Smooth muscle cell of the coronary artery (primary cell): ENCODE measurements around the gene MUC3A. TPM values are rescaled to one million over a fixed set of nuclear protein-coding genes. Genes with fewer than 3 reads are reported as not detected.

Experiments used
- total RNA-seq: library from RNA; depleted of rRNA; stranded (reverse); fragments of >200 nt; gene quantifications from 2 replicates; pipeline ENCODE4 v1.2.3, GENCODE V29; 2014; ENCODE audit warnings: low replicate concordance

Gene MUC3A
- total RNA-seq = not detected in 2 replicates

GRCh38 chr7:100949227-100949932 lies at the start of gene MUC3A:
Gene MUC3A (plus strand): TSS chr7:100949534. CDS start chr7:100949625, 91 bp downstream.

GRCh38 chr7:100969066-100969615 lies 19.8 kb downstream of the MUC3A start, which contains the start of gene MUC12:
Gene MUC12 (plus strand): TSS chr7:100969565. CDS start chr7:100969623, 58 bp downstream.

Other genes starting within 250 kb of the MUC3A start
- 13.1 and 37.7 TPM in 2 replicates for gene POP7, start 243.4 kb upstream of the MUC3A start, total RNA-seq
- not detected in 2 replicates for gene EPO, start 229.1 kb upstream of the MUC3A start, total RNA-seq
- not detected in 2 replicates for gene ZAN, start 215.9 kb upstream of the MUC3A start, total RNA-seq
- gene EPHB4, start 122.0 kb upstream of the MUC3A start, total RNA-seq = 83.1 and 90.3 TPM in 2 replicates
- 7.0 and 13.2 TPM in 2 replicates for gene SLC12A9, start 96.8 kb upstream of the MUC3A start, total RNA-seq
- 70.6 and 75.7 TPM in 2 replicates for gene TRIP6, start 82.1 kb upstream of the MUC3A start, total RNA-seq
- gene SRRT, start 74.4 kb upstream of the MUC3A start, total RNA-seq = 33.9 and 40.3 TPM in 2 replicates
- gene UFSP1, start 59.8 kb upstream of the MUC3A start, total RNA-seq = 1.2 and 5.7 TPM in 2 replicates
- 0.38 TPM in 1 of 2 replicates, not detected in the other for gene ACHE, start 53.6 kb upstream of the MUC3A start, total RNA-seq
- gene MUC12, start 20.0 kb downstream of the MUC3A start, total RNA-seq = not detected in 2 replicates
- gene MUC17, start 70.5 kb downstream of the MUC3A start, total RNA-seq = not detected in 2 replicates
- 17.8 and 64.6 TPM in 2 replicates for gene TRIM56, start 135.9 kb downstream of the MUC3A start, total RNA-seq
- 68.8 and 1,526 TPM in 2 replicates for gene SERPINE1, start 177.6 kb downstream of the MUC3A start, total RNA-seq
- 161 and 180 TPM in 2 replicates for gene AP1S1, start 204.9 kb downstream of the MUC3A start, total RNA-seq
- gene VGF, start 216.0 kb downstream of the MUC3A start, total RNA-seq = not detected in 2 replicates
- not detected in 2 replicates for gene NAT16, start 230.8 kb downstream of the MUC3A start, total RNA-seq